SIG-M5 treated with dmso at 0.1 percent for 504 hours (cell line): ENCODE results near the gene PRKAG2.

ENCODE experiments used
- DNase-seq: peaks from one replicate; lab custom pipeline; 2025; ENCODE audit not compliant: unreplicated experiment; lab: John Stamatoyannopoulos, UW

The PRKAG2 gene

GRCh38 chr7:151821226-151821625 is 55.7 kb downstream of the PRKAG2 start:
- DNase-seq = no peak

- no peak for DNase-seq
These were observed 56.3 kb downstream of the PRKAG2 start for GRCh38 chr7:151820491-151821105.

DNA sequence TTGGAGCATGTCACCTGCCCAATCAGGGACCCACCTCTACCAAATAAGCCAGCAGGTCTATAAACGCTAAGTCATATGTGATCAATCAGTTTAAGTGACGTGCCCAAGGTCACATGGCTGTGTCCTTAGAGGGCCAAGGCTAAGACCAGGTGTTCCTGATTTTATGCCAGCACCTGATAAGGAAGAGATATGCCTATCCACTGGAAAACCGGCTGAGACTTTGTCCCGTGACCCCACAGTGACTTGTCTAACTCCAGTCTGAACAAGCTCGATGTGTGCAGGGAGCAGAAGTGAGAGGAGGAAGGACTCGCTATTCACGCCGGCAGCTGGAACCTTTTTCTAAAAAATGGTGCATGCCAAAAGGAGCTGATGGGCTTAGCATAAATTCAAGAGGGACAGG is 57.0 kb downstream of the PRKAG2 start:
- DNase-seq = no peak

GRCh38 chr7:151818674-151819519 is 58.0 kb downstream of the PRKAG2 start:
- peak; percentile 66 for DNase-seq

- no peak for DNase-seq
These were observed 58.8 kb downstream of the PRKAG2 start for GRCh38 chr7:151817981-151818673.

DNA sequence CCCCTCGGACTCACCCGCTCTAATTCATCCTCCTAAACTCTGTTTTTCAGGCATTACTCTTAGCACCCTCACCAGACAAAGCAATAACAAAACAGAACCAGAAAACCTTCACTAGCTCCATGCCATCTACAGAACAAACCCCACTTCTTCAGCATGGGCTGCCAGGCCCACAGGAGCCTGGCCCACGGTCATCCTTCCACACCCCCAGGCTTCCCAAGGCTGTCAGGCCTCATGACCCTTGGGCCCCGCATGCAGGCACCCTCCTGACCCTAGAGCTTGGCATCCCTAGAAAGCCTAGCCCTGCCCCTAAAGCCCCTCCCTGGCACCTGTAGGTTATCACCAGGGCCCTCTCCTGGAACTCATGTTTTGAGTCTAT is 59.6 kb downstream of the PRKAG2 start:
- DNase-seq = no peak

DNA sequence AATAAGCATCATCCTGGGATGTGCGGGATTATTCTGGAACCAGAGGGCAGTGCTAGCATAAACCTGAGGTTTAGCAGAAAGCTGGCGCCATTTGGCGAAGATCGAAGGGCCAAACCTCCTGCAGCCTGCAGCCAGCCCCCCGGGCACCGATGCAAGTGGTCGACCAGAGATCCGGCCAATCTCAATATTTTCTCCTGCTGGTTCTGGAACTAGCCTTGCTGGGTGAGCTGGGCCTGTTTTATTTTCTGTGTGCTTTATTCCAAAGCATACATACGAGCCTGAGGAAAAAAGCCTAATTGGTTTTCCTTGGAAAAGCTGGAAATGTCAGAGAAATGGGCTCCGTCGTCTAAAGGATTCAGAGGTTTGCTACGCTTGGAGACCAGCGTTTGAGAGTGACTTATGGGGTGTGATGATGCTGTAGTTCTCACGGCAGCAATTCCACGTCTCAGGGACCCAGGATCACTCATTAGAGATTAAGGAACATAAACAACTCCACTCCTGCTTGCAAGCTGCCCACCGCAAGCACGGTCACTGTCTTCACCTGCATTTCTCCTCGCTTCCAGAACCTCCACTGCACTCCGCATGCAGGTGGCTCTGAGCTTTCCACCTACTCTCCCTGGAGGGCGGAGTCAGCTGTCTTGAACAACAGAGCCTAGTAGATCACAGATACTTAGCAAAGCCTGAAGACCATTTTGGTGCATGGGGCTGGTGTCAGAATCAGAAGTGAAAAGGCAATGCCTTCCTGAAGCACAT is 60.2 kb downstream of the PRKAG2 start:
- no peak for DNase-seq

- no peak for DNase-seq
These were observed 61.5 kb downstream of the PRKAG2 start for GRCh38 chr7:151815419-151815818.

- no peak for DNase-seq
These were observed 62.4 kb downstream of the PRKAG2 start for GRCh38 chr7:151814400-151815009.

- DNase-seq = no peak
These were observed 62.9 kb downstream of the PRKAG2 start for GRCh38 chr7:151813997-151814396.

DNA sequence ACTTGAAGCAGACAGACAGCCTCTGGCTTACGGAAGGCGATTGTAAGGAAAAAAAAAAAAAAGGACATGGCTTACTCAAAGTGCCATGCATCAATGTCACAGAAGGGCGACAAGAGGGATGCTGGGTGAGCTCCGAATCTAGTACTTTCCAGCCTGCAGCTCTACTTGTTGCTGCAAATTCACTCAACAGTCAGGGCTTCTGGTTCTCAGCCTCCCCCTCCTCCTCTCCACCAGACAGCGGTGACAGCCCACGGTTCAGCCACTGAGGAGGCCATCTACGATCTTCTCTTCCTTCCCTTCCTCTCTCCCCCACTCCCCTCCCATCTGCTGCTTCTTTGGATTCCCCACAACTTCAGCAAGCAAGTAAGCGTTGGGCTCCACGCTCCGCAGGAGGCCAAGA is 63.5 kb downstream of the PRKAG2 start:
- no peak for DNase-seq

- DNase-seq = no peak
These were observed 63.9 kb downstream of the PRKAG2 start for GRCh38 chr7:151812967-151813366.

DNA sequence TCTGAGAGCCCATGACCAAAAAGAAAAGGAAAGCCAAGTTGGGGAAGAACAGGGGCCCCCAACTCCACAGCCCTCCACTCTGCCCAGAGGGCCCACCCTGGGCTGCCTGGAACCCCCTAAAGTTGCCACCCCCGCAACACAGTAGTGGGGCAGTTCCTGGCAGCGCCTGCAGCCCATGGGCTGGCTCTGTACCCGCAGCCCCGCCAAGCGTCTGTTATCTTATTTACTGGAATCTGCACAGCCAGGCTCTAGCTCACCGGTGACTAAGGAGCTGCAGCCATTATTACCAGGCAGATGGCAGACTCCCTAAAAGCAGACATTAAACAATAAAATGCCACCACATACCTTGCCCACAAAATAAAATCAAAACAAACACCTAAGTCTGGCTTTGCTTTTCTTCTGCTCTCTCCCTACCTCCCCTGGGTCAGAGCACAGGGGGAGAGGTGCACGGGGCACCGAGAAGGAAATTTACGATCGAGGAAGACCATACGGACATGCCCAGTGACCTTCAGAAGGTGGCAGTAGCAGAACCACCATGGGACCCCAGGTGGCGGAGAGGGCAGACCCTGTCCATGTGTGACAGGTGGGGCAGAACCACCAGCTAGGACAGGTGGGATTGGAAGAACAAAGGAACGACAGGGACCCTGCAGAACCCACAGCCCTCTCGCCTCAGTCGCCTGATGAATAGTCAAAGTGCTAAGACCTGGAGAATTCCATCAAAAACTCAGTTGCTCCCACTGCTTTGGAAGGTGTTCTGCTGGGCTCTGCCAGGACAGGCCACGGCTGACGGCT is 66.3 kb downstream of the PRKAG2 start:
- DNase-seq = no peak

DNA sequence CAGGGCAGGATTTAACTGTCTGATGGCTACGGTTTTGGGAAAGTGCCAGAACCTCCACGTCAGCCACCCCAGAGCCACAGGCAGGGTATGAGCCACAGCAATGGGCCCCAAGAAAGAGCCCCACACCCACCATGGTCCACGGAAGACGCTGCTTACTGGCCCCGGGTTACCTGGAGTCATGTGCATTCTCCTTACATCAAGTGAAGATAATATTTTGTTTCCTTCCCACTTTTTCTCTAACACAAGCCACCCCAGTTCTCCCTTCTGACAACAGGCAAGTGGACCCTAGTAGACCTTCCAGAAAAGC is 67.1 kb downstream of the PRKAG2 start:
- no peak for DNase-seq

GRCh38 chr7:151809146-151809863 is 67.6 kb downstream of the PRKAG2 start:
- DNase-seq = no peak

- DNase-seq = no peak
These were observed 68.3 kb downstream of the PRKAG2 start for GRCh38 chr7:151808400-151809145.

GRCh38 chr7:151807846-151808245 is 69.1 kb downstream of the PRKAG2 start:
- no peak for DNase-seq

GRCh38 chr7:151806952-151807775 is 69.8 kb downstream of the PRKAG2 start:
- no peak for DNase-seq
